Effector memory CD4-positive, alpha-beta T cell (primary cell): Measurements from ENCODE around the gene HOXC13.

Experiments
- DNase-seq, 3 donors: peaks; one replicate each; pipeline ENCODE4 v3.0.0-alpha.2; 2020
- H3K27ac ChIP-seq: 2 replicates; pipeline ENCODE4 v1.7.0; 2013; ENCODE audit warnings: mild to moderate bottlenecking, low read length, moderate library complexity; ENCODE audit not compliant: insufficient read depth, poor library complexity, severe bottlenecking
- H3K27me3 ChIP-seq: replicated peaks from 2 replicates; pipeline ENCODE4 v1.7.0; 2013; ENCODE audit warnings: mild to moderate bottlenecking, low read length; ENCODE audit not compliant: insufficient read depth, control insufficient read depth, poor library complexity, severe bottlenecking
- H3K36me3 ChIP-seq: 2 replicates; pipeline ENCODE4 v1.7.0; 2013; ENCODE audit warnings: mild to moderate bottlenecking, low read length, moderate library complexity; ENCODE audit not compliant: control insufficient read depth, insufficient read depth
- H3K4me1 ChIP-seq: 2 replicates; pipeline ENCODE4 v1.7.0; 2013; ENCODE audit warnings: low read length, mild to moderate bottlenecking; ENCODE audit not compliant: control insufficient read depth, insufficient read depth, poor library complexity, severe bottlenecking
- H3K4me3 ChIP-seq: 2 replicates; pipeline ENCODE4 v1.7.0; 2013; ENCODE audit warnings: low read length, low read depth, mild to moderate bottlenecking; ENCODE audit not compliant: insufficient read depth, poor library complexity, severe bottlenecking
- H3K9me3 ChIP-seq: 2 replicates; pipeline ENCODE4 v1.7.0; 2013; ENCODE audit warnings: mild to moderate bottlenecking, low read length, moderate library complexity; ENCODE audit not compliant: control insufficient read depth
- total RNA-seq, 3 donors: gene quantifications; one replicate each; lab custom pipeline; 2026; lab: John Stamatoyannopoulos, UW

HOXC13 gene, protein sequence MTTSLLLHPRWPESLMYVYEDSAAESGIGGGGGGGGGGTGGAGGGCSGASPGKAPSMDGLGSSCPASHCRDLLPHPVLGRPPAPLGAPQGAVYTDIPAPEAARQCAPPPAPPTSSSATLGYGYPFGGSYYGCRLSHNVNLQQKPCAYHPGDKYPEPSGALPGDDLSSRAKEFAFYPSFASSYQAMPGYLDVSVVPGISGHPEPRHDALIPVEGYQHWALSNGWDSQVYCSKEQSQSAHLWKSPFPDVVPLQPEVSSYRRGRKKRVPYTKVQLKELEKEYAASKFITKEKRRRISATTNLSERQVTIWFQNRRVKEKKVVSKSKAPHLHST
- total RNA-seq, result 0 reads per million in 3 donors

DNA sequence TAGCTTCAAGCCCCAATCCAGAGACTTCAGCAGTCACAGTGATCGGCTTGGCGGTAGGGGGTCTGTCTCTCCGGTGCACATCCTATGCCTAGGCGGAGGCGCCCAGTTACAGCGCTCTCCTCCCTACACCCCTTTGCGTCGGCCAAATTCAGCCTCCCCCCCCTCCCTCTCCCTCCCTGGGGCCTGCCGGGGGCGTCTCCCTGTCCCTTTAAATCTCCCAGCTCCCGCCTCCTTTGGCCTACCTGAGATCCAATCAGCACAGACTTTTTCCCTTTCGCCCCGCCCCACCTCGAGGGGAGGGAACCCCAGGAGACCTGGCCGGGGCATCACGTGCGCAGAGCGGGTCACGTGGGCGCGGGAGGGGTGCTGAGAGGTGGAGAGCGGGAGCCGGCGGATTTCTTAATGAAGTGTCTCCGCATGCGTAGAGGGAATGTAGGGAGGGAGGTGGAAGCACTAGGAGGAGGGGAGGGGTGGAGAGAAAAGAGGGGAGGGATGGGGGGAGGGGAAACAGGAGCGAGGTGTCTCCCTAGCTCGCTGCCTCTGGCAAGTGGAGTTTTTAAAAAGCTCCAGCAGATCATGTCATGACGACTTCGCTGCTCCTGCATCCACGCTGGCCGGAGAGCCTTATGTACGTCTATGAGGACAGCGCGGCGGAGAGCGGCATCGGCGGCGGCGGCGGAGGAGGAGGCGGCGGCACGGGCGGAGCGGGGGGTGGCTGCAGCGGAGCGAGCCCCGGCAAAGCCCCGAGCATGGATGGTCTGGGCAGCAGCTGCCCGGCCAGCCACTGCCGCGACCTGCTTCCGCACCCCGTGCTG lies at the start of gene HOXC13:
Gene HOXC13 (plus strand): TSS at position 506 of the 815 bp plus-strand sequence. CDS start 76 bp downstream, at position 582.
- peaks cover 81% of the 10 kb centered on the region for H3K27me3 ChIP-seq
- H3K27ac ChIP-seq, result no peak within 1 kb of the TSS
- no peak within 1 kb of the TSS for H3K4me3 ChIP-seq
- H3K4me1 ChIP-seq, result peaks cover 6% of the 10 kb centered on the region
- H3K36me3 ChIP-seq, result no peaks in the 10 kb centered on the region
- no peak for DNase-seq
- no peaks in the 10 kb centered on the region for H3K9me3 ChIP-seq

GRCh38 chr12:53890081-53890480 lies 48.5 kb upstream of the HOXC13 start:
- H3K36me3 ChIP-seq, result no peaks in the 10 kb centered on the region
- no peaks in the 10 kb centered on the region for H3K27me3 ChIP-seq
- no peak overlapping the region for H3K4me3 ChIP-seq
- H3K4me1 ChIP-seq, result no peaks in the 10 kb centered on the region
- H3K27ac ChIP-seq, result no peak overlapping the region
- no peaks in the 10 kb centered on the region for H3K9me3 ChIP-seq
- DNase-seq, result no peak

GRCh38 chr12:53892762-53893395 lies 45.8 kb upstream of the HOXC13 start:
- DNase-seq, result no peak
- Histone ChIP-seq H3K27me3 (no peaks in the 10 kb centered on the region), H3K9me3 (no peaks in the 10 kb centered on the region), H3K4me1 (no peaks in the 10 kb centered on the region), H3K27ac (no peak overlapping the region), H3K4me3 (no peak overlapping the region), H3K36me3 (no peaks in the 10 kb centered on the region)

- H3K4me3 ChIP-seq, result no peak overlapping the region
- no peak for DNase-seq
- H3K36me3 ChIP-seq, result no peaks in the 10 kb centered on the region
- H3K27me3 ChIP-seq, result peaks cover 7% of the 10 kb centered on the region
- no peaks in the 10 kb centered on the region for H3K4me1 ChIP-seq
- no peak overlapping the region for H3K27ac ChIP-seq
- no peaks in the 10 kb centered on the region for H3K9me3 ChIP-seq
Observed at GRCh38 chr12:53899230-53899629, 39.4 kb upstream of the HOXC13 start.

DNA sequence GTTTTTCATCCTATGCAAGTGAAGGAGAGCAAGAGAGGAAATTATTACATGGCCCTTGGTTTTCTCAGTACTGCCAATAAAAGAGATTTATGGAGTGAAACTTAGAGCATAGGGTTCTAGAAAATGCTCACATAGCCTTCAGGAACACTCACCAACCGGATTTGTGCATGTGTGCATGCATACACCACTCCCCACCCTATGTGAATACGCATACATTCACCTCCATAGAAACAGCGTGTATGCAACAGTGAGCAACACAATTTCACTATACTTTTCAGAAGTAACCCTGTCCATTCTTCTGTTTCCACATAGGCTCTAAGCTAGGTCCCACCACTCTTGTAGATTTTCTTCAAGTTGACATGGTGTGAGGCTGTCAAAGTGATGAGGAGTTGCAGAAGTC lies 31.5 kb upstream of the HOXC13 start:
- Histone ChIP-seq H3K27me3 (no peaks in the 10 kb centered on the region), H3K4me3 (no peak overlapping the region), H3K27ac (no peak overlapping the region), H3K36me3 (no peaks in the 10 kb centered on the region), H3K4me1 (no peaks in the 10 kb centered on the region), H3K9me3 (no peaks in the 10 kb centered on the region)
- no peak for DNase-seq

DNA sequence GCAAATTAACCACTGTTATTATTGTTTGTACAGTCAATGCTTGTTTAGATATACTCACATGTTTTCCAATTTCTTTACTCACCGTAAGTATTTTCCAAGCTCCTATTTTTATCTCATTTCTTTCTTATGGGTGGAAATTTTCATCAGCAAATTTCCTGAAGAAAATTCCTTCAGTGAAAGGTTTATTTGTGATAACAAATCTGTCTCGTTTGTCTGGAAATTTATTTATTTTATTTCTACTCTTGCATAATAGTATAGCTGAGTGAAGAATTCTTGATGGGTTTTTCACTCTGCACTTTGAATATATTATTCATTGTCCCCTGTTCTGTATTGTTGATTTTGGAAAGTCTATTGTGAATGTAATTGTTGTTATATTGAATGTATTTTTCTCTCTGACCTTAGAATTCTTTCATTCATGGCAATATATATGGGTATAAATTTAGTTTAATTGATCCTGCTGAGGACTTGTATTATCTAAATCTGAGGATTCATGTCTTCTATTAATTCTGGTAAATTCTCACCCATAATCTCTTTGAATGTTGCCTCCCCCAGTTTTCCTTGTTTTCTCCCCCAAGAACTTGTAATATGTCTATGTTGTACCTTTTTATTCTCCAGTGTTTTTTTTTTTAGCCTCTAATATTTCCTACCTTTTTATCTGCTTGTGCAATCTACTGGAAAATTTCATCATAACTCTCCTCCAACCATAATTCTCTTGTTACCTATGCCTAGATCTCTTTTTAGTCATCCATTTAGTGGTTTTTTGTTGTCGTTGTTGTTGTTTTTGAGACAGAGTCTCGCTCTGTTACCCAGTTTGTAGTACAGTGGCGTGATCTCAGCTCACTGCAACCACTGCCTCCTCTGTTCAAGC lies 21.6 kb upstream of the HOXC13 start:
- H3K4me3 ChIP-seq, result no peak overlapping the region
- no peaks in the 10 kb centered on the region for H3K4me1 ChIP-seq
- peaks cover 6% of the 10 kb centered on the region for H3K27me3 ChIP-seq
- H3K9me3 ChIP-seq, result no peaks in the 10 kb centered on the region
- H3K27ac ChIP-seq, result no peak overlapping the region
- DNase-seq, result no peak
- H3K36me3 ChIP-seq, result no peaks in the 10 kb centered on the region

DNA sequence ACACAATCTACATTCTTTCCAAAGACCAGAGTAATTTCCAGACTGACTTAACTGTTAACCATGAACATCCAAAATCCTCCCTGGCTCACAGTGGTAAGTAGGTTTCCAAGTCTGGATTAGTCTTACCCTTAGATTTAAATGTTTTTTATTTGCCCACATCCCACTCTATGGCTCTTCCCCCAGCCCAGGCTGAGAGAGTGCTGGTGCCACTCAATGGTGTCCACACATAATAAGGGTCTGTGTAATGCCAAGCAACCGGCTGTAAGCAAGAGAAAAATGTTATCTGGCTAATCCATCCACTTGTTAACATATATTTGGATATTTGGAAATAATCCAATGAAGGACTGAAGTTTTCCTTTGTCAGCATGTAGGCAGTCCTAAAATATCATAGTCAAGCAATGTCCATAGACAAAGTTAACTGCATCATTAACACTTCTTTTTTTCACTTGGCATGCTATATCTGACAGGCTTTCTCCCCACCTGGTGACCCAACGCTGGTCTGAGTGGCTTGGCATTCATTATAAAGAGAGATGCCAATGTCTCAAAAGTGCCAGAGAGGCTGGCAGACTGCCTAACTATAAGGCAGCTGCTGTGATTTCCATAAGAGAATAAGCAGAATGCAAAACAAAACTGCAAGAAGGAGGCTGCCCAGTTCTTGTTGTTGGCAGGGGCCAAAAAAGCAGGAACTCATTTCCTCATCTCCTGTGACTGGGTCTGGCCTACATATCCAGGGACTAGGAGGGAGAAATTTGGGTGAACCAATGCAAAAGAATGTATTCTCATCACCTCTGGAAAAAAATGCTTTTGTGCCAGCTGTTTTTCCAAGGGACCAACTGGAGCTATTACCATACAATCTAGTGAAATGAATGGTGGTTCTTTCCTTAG lies 13.9 kb upstream of the HOXC13 start:
- Histone ChIP-seq H3K27ac (no peak overlapping the region), H3K27me3 (peaks cover 46% of the 10 kb centered on the region), H3K9me3 (no peaks in the 10 kb centered on the region), H3K4me3 (no peak overlapping the region), H3K36me3 (no peaks in the 10 kb centered on the region), H3K4me1 (no peaks in the 10 kb centered on the region)
- DNase-seq, result no peak

DNA sequence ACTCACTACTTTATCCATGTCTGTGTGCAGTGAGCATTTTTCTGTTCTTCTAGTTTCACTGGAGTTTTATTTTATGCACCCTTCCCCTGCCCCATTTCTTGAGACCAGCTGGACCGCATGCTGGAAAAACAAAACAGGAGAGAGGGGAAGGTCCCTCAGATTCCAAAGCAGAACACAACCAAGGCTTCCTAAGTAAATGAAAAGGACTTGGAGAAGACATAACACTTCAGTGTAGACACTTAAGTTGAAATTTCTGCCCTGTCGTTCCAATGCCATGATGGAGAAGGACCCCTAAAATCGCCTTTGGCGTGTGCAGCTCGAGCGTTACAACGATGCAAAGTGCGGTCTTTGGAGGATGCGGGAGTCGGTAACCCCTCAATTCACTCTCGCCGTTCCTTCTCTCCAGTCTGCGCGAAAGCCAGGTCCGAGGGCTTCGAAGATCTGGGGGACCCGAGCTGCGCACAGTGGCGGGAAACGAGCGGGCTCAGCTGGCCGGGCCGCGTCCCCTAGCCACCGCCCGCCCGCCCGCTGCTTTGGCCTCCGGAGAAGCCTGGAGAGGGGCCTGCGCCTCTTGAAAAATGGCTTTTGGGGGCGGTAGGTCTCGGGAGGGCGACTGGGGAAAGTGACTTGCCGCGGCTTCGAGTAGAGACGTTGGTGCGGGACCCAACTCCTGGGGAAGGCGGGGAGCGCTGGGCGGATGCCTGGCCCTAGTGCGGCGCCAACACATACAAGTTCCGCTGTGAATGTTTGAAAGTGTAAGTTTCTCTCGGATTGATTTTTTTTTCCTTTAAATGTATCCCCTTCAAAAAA lies 11.2 kb upstream of the HOXC13 start:
- H3K9me3 ChIP-seq, result no peaks in the 10 kb centered on the region
- H3K27ac ChIP-seq, result no peak overlapping the region
- H3K27me3 ChIP-seq, result peaks cover 67% of the 10 kb centered on the region
- no peaks in the 10 kb centered on the region for H3K4me1 ChIP-seq
- no peak for DNase-seq
- H3K4me3 ChIP-seq, result no peak overlapping the region
- no peaks in the 10 kb centered on the region for H3K36me3 ChIP-seq
